GM15510 (cell line): ENCODE measurements around the gene TBC1D16.

Experiments used
- POLR2A ChIP-seq: IDR thresholded peaks from 3 replicates; pipeline ENCODE4 v1.6.1; 2011; ENCODE audit warnings: borderline replicate concordance; ENCODE audit not compliant: insufficient read length; ENCODE audit errors: extremely low read depth

TBC1D16 gene

DNA sequence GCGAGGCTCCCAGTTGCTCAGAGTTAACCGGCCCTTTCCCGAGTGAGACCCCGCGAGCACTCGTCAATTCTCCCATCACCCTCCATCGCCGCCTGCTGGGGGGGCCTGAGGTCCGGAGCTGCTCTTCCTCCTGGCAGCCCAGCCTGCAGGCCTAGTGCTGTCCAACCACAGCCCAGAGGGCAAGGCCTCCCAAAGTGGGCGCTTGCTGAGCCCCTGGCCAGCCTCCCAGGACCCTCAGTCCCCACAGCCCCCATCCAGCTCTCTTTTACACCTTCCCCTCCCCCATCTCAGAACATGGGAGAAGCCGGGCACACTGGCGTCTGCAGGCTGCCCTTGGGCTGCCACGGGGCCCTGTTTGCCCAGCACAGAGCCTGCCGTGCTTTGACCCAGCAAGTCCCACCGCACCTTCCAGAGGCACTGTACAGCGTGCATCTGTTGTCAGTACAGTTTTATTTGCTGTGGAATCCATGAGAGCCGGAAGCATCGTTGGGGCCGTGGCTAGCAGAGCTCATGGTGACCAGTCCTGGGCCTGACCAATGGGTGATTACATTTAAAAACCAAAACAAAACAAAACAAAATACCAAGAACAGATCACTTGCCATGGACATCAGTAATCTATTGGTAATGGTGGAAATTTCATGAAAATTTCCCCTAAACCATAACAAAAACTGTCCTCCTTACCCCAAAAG, 100.3 kb downstream of the TBC1D16 start:
- no peak for TF ChIP-seq POLR2A

DNA sequence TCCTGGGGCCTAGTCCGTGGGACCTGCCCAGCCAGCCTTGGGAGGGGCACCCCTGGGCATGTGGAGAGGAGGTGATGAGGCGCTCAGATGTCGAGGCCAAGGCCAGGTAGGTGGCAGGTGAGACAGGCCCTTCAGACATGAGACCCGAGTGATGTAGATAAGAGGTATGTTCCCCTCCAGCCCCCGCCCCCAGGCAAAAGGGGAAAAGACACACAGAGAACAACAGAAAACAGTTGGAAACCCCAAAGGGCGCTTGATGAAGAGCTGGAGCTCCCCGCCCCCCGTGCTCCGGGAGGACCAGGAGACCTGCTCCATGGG, 101.1 kb downstream of the TBC1D16 start:
- no peak for TF ChIP-seq POLR2A

DNA sequence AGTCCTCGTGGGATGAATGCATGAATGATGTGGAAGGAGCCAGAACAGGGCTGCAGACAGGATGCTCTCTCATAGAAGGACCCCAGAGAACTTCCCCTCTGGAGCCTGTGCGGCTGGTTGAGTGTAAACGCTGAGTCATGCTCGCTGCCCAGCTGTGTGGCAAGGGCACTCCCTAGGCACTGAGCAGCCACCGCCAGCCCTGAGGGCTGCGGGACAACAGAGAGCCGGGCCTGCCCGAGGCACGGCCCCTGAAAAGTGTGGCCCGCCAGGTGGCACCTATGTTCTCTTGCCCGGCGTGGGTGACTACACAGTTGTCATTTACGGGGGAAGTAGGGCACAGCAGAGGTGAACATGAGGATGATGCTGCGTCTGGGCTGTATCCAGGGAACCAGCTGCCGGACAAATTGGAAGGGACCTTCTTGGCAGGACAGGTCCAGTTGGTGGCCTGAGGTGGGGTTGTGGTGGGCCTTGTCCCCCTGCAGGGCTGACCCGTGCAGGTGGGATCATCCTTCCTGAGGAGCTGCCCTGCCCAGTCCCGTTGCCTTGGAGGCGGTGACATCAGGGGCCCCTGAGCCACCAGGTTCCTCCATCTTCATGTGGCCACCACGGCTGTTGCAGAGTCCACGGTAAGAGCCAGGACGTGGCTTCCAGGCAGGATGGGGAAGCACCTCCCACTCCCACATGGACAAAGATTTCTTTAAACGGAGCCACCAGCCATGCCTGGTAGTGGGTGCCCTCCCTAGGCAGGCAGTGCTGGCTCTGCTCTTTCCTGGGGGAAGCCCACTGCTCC, 101.6 kb downstream of the TBC1D16 start:
- TF ChIP-seq POLR2A: no peak

DNA sequence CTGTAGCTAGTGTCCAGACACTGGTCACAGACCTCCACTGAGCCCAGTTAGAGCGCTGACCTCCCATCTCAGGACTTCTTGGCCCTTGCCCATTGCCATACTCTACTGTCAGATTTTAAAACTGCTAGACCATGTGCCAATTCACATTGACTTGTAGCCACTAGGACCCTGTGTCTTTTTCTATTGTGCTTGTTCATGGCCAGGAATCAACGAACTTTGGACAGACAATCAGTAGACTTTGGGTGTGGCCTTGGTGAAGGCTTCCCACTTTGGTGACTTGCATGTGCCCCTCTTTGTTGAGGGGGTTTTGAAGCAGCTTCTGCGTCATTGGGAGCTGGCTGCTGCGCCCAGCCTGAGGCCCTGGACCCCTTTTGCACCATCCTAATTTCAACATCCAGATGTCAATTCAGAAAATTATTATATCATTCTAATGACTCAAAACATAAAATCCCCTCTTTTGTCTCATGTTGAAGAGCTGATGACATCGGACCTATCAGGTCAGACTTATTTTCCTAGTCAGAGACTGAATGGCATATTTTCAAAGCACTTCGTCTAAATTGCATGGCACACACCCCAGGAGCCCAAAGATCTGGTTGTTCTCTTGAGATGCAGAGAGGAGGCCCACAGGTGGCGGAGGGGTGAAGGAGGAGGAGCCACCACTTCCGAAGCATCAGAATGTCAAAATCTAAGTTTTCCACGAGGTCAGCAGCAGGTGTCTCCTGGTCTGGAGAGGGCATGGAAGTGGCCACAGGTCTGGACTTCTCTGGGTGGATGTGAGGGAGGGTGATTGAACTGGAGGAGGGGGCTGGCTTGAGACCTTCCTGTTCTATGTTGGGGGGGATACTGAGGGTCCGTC, 103.0 kb downstream of the TBC1D16 start:
- TF ChIP-seq POLR2A: no peak

DNA sequence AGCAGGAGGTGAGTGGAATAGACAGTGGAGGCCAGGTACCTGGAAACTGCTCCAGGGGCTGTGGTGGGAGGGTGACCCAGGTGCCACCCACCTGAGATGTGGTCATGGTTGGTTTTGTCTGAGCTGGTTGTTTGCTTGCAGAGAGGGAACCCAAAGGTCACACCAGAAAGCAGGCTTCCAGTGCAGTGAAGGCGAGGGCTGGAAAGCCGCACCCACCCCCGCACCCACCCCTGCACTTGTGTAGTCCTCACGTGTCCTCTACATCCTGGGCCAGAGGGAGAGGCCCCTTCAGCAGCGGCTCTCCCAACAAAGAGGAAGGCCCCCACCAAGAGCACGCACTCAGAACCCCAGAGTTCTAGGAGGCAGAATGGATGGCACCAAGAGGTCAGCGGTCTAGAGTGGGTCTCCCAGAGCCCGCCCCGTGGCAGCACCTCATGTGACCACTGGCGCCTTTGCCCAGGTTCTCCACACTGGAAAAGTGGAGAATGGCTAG, 103.8 kb downstream of the TBC1D16 start:
- TF ChIP-seq POLR2A: no peak

DNA sequence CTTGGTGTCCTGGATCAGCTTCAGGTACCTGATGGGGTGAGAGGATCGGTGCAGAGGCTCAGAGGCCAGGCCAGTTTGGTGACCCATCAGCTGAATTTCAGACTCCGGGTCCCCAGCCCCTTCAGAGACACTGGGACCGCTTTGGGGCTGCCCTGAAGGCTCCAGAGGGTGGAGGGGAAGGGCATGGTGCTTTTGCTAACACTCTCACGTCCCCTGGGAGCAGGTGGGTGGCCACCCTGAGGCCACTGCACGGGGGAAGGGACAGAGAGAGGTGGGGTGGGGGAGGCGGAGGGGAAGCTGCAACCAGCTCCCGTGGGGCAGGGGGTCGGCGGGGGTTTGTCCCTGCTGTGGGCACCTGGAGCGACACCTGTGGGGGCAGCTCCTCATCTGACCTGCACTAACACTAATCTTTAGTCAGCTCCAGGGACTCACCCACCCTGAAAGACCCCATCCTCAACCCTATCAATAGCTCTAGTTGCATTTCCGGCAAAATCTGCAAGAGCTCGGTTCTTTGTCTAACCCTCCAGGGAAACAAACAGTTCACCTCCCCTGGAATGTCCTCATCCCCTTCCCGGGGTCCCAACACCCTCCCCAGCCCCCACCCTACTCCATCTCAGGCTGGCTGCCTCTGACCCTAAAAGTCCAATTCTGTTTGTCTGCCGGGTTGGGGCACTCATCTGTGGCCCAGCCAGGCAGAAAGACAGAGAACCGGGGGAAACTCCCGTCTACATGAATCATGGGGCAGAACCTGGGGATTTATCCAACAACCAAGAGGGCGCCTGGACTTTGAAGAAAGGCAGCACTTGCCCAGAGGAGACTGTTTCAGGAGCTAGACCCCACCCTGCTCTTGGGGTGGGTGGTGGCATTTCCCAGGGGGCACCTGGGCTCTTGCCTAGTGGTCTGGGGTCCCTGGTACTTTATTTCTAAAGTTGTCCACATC, 104.5 kb downstream of the TBC1D16 start:
- no peak for TF ChIP-seq POLR2A

DNA sequence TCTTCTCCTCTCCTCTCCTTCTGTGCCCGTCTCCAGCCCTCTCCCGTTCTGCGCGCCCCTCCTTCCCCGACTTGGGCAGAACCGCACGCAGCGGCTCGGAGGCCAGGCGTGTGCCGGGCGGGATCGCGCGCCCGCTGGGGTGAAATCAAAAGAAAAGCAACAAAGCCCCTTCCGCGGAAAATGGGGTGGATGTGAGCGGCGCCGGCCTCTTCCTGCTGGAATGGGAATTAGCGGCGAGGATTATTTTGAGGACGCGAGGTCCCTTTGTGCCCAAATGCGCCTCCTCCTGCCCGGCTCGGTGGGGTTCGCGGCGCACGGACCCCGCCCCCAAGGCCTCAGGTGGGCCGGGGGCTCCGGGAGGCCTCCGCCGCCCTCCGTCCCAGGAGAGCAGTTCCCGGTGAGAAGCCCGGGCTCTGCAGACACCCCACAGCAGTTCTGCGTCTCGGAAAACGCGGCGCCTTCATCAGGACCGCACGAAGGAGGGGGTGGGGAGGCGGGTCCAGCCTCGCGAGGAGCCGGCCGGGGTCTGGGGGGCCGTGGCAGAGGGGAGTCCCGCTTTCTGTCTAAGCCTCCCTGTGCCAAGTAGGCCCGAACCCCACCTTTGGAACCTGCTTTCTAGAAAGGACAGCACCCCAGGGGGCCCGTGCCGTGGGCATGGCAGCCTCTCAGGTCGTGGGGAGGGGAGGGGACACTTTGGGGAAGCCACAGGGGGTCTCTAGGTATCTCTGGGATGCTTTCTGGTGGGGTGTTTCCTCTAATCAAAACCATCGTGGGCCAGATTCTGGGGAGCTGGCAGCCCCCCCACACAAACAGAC, 105.4 kb downstream of the TBC1D16 start:
- no peak for TF ChIP-seq POLR2A

DNA sequence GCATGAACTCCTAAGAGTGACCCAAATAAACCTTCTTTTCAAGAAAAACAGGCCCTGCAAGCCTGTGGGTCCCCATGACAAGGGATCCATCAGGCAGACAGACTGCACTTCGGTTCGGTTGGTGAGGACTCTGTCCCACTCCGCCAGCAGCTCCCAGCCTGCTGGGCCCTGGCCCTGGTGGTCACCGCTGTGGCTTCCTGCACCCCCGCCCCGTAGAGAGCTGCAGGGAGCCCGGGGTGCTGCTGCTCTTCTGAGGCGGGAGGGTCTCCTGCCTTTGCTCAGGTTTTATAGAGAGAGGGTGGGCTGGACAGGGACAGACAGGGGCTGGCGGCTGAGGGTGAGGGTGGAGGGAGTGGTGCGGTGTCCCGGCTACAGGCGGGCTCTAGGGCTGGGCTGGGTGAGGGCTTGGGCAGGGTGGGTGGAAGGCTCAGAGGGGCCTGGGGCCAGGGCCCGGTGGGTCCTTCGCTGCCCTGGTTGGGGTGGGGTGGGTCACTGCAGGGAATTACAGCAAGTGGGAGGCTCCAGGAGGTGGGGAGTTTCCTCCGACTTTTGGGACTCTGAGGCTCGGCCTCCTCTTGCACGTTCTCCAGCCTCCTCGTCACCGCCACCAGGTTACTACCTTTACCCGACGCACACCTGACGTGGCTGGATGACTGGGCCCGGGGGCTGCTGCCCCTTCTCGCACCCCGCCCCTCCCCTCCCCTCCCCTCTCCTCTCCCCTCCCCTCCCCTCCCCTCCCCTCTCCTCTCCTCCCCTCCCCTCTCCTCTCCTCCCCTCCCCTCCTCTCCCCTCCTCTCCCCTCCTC, 106.2 kb downstream of the TBC1D16 start:
- no peak for TF ChIP-seq POLR2A

DNA sequence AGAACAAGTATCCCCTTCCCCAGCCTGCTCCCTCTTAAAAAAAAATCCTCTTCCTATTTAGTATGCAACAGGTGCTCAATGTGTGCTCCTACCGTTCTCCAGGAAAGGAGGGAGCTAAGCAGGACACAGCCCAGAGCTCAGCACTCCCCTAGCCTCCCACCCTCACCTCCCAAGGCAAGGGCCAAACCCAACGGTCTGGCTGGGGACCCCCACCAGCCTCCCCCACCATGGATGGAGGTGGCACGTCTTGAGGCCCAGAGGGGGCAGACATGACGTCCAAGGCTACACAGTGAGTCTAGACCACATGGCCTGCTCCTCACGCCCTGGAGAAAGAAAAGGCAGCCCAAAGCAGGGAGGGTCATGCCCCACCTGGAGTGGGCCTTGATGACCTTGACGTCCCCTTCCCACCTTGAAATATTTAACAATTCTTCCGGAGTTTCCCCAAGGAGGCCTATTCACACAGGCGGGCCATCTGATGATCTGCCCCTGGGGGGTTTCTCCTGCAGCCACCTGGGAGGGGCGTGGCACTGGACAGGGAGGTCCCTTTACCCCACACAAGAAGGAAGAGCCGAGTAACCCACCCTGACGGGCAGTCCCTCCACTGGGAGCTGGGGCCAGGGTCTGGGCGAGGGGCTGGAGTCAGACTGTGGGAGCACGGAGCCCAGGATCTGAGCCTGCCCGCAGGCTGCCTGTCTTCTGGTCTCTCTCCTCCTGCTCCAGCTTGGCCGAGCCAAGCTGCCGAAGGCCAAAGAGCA, 107.0 kb downstream of the TBC1D16 start:
- TF ChIP-seq POLR2A: no peak

DNA sequence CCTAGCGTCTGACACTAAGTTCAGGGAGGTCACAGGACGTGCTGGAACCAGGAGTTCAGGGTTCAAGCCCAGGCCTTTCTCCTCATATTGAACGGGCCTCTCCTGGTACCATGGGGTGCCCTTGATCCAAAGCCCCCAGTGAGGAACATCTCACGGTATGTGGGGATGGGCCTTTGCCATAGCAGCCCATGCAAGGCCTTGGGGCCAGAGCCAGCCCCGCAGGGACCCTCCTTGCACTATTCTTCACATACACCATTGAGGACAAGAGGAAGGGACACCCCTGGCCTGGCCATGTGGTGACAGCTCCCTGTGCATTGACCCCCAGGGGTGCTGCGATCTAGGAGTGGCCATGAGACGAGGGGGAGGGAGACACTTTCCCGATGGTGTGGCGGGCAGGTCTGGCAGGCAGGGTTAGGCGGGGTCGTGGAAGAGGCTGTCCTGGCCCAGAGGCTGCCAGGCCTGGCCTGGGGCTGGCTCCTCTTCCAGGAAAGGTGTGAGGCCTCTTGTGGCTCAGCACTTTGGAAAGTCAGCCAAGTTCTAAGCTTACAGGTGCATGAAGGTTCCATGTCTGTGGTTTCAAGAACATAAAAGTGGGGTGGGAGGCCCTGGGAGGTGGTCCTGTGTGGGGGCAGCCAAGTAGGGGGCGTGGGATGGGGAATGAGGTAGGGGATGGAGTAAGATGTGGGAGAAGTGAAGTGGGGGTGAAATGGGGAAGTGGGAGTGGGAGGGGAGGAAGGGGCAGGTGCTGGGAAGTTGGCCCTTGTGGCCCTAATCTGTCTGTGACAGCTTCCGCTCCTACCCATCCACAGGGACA, 107.8 kb downstream of the TBC1D16 start:
- no peak for TF ChIP-seq POLR2A

DNA sequence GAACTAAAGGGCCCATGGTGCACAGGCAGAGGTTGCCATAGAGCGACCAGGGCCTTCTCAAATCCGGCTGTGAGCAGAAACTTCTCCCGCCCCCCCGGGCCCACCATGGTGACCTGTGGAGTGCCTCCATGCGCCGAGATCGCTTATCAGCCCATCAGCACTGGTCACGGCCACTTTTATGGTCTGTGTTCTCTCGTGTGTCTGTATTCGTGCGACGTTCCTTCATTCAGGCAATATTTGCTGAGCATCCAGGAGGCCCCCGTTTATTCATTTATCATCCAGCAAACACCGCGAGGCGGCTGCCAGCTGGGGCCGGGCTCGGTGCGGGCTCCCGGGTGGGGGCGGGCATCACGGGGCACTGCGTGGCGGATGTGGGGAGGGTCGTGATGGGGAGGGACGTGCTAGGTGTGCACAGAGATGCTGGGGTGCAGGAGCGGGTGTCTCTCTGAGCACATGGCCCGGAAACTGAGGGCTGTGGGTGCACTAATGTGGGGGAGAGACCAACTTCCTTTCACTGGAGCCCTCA, 108.5 kb downstream of the TBC1D16 start:
- no peak for TF ChIP-seq POLR2A
